ENCODE results near the gene FDX1. TPM values are rescaled to one million over a fixed set of nuclear protein-coding genes. Genes with fewer than 3 reads are reported as not detected.
A peak's percentile ranks its signal among the peaks of the same experiment; 100 is the strongest.

Gene FDX1
- total RNA-seq, 1 experiment from 2014 or later: 9.9 TPM

DNA sequence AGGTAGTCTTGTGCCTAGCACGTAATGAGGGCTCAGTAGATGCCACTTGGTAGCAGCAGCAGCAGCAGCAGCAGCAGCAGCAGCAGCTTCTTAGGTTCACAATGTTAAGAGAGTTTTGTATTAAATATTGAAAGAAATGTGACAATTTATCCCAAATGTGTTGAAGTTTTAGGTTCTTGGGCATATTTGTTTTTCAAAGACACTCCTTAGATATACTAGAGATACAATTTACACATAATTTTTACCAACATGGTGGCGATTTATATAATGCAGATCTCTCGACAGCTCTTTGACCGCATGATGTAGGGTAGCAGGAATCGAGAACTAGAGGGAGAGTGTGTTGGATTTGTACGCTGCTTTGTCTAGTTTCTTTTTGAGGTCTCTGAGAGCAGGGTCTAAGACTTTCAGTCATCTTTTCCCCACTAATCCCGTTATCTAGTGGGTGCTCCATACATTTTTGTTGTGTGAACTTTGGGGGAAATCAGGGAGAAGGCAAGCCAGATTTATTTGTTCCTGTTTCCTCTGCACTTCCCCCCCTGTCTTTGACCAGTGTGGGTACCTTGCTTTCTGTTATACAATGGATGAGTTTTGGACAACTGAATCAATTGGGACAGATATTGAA, 1.4 kb downstream of the FDX1 start (continued):
- TF ChIP-seq JAZF1 (CRISPR knock-in tag; IDR thresholded peaks at IDR 0.05) (no peak), GABPB1 (CRISPR knock-in tag; IDR thresholded peaks at IDR 0.05) (no peak), FOXP1 (CRISPR knock-in tag; IDR thresholded peaks at IDR 0.05; ENCODE audit: borderline replicate concordance) (no peak), E2F4 (CRISPR knock-in tag; IDR thresholded peaks at IDR 0.05; ENCODE audit: borderline replicate concordance, low read depth) (no peak), NFYB (CRISPR knock-in tag; conservative IDR thresholded peaks at IDR 0.05; ENCODE audit: low read depth) (no peak)

DNA sequence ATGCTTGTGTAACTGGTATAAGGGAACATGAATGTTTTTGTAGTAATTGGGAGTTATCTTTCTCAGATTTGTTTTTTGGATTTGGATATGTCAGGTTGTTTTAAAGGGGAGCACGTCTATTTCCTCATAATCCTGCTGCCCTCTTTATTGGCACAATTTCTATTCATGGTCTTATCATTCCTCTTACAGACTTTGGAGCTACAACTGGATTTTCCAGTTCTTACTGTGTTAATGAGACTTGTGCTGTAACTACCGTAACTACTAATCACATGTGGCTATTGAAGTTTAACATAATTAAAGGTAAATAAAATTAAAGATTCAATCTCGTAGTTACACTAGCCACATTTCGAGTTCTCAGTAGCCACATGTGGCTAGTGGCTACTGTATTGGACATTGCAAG, 1.9 kb downstream of the FDX1 start:
- ChIA-PET CTCF (interaction anchor here (2.1 kb wide), 1 partner anchor 230 kb away, joined by 23 read pairs; no protein-coding TSS in a partner anchor), POLR2A (no interaction called here)
- ATAC-seq (no peak), DNase-seq (ENCODE audit: low spot score) (no peak)
- no peaks in the 10 kb centered on the region for H3K9me3 Mint-ChIP-seq
- H3K4me1 Mint-ChIP-seq: peaks cover 45% of the 10 kb centered on the region
- TF ChIP-seq, protein P1, sequence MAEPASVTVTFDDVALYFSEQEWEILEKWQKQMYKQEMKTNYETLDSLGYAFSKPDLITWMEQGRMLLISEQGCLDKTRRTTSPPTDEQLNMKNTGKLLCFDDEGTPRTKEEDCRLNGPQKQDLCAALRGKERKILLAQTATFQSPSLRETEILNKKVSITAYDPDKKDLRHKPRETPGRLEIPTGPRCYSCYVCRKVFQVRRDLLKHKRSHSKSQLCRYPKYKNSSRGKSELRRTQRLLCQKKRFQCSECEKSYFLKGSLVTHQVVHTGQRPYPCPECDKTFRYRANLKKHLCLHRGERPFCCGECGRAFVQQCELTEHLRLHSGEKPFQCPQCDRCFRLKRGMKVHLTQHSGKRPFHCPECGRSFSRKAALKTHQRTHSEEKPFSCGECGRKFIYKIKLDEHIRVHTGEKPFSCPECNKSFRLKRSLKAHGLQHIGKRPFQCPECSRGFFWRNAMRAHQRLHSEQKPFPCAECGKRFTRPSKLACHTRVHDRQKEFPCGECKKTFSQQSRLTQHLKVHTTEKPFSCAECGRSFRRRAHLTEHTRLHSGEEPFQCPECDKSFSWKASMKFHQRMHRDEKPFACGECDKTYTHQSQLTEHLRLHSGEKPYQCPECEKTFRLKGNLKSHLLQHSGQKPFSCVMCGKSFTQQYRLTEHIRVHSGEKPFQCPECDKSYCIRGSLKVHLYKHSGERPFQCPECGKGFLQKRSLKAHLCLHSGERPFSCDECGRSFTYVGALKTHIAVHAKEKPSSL (CRISPR knock-in tag; conservative IDR thresholded peaks at IDR 0.05): no peak
- TF ChIP-seq TEAD1 (CRISPR knock-in tag; IDR thresholded peaks at IDR 0.05) (no peak), FOXP1 (CRISPR knock-in tag; IDR thresholded peaks at IDR 0.05; ENCODE audit: borderline replicate concordance) (no peak), ZNF671 (CRISPR knock-in tag; IDR thresholded peaks at IDR 0.05) (no peak), ZNF416 (CRISPR knock-in tag; IDR thresholded peaks at IDR 0.05) (no peak), CBFB (CRISPR knock-in tag; IDR thresholded peaks at IDR 0.05; ENCODE audit: low read depth) (no peak), PRRX2 (CRISPR knock-in tag; IDR thresholded peaks at IDR 0.05) (no peak), RELA (CRISPR knock-in tag; IDR thresholded peaks at IDR 0.05; ENCODE audit: borderline replicate concordance) (no peak), NR2C2 (CRISPR knock-in tag; IDR thresholded peaks at IDR 0.05) (no peak)
- TF ChIP-seq, protein P2, sequence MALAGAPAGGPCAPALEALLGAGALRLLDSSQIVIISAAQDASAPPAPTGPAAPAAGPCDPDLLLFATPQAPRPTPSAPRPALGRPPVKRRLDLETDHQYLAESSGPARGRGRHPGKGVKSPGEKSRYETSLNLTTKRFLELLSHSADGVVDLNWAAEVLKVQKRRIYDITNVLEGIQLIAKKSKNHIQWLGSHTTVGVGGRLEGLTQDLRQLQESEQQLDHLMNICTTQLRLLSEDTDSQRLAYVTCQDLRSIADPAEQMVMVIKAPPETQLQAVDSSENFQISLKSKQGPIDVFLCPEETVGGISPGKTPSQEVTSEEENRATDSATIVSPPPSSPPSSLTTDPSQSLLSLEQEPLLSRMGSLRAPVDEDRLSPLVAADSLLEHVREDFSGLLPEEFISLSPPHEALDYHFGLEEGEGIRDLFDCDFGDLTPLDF (CRISPR knock-in tag; IDR thresholded peaks at IDR 0.05): no peak
- peak overlapping the region; percentile 96 for H3K4me3 Mint-ChIP-seq
- H3K36me3 Mint-ChIP-seq: no peaks in the 10 kb centered on the region
- peaks cover 8% of the 10 kb centered on the region for H3K27me3 Mint-ChIP-seq (ENCODE audit: low read depth)
- no peak overlapping the region; the same call in 1 of the 2 replicates for H3K27ac Mint-ChIP-seq

- ATAC-seq (no peak), DNase-seq (ENCODE audit: low spot score) (no peak)
- peaks cover 8% of the 10 kb centered on the region; the same call in 1 of the 2 replicates for H3K27me3 Mint-ChIP-seq (ENCODE audit: low read depth)
- ChIA-PET CTCF (interaction anchor here (1.3 to 2.1 kb wide), 2 partner anchors 232 to 493 kb away, joined by 5 to 23 read pairs; no protein-coding TSS in a partner anchor), POLR2A (no interaction called here)
- peaks cover 6% of the 10 kb centered on the region for H3K36me3 Mint-ChIP-seq
- H3K4me3 Mint-ChIP-seq: no peak overlapping the region
- H3K4me1 Mint-ChIP-seq: peaks cover 44% of the 10 kb centered on the region
- H3K27ac Mint-ChIP-seq: no peak overlapping the region
- H3K9me3 Mint-ChIP-seq: no peaks in the 10 kb centered on the region
- TF ChIP-seq ZNF317 (CRISPR knock-in tag; IDR thresholded peaks at IDR 0.05; ENCODE audit: borderline replicate concordance, low read depth): no peak
- TF ChIP-seq ETV6 (CRISPR knock-in tag; IDR thresholded peaks at IDR 0.05): no peak
- TF ChIP-seq ZNF671 (CRISPR knock-in tag; IDR thresholded peaks at IDR 0.05): no peak
- TF ChIP-seq CREB1 (CRISPR knock-in tag; IDR thresholded peaks at IDR 0.05): no peak
- TF ChIP-seq, protein P3, sequence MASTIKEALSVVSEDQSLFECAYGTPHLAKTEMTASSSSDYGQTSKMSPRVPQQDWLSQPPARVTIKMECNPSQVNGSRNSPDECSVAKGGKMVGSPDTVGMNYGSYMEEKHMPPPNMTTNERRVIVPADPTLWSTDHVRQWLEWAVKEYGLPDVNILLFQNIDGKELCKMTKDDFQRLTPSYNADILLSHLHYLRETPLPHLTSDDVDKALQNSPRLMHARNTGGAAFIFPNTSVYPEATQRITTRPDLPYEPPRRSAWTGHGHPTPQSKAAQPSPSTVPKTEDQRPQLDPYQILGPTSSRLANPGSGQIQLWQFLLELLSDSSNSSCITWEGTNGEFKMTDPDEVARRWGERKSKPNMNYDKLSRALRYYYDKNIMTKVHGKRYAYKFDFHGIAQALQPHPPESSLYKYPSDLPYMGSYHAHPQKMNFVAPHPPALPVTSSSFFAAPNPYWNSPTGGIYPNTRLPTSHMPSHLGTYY (CRISPR knock-in tag; IDR thresholded peaks at IDR 0.05): no peak
- no peak for TF ChIP-seq ARID4B (CRISPR knock-in tag; IDR thresholded peaks at IDR 0.05; ENCODE audit: borderline replicate concordance)
- no peak for TF ChIP-seq ZNF263 (CRISPR knock-in tag; IDR thresholded peaks at IDR 0.05; ENCODE audit: low read depth)
- no peak for TF ChIP-seq MLX (CRISPR knock-in tag; IDR thresholded peaks at IDR 0.05)
Measured at GRCh38 chr11:110432713-110433392, 3.1 kb downstream of the FDX1 start.

All from WTC11 (cell line).